LNCaP clone FGC (cell line): ENCODE results near the gene BCKDHB.

Experiments used
- DNase-seq: peaks from one replicate; pipeline ENCODE4 v3.0.0-alpha.2; 2011; ENCODE audit warnings: low read depth
- H3K4me3 ChIP-seq: 2 replicates; pipeline ENCODE4 v1.5.1; 2011; ENCODE audit warnings: mild to moderate bottlenecking, low read depth, low read length, control low read depth
- TF ChIP-seq, protein P1 (sequence below): IDR thresholded peaks from 2 replicates; pipeline ENCODE4 v1.5.1; 2012; ENCODE audit warnings: mild to moderate bottlenecking; ENCODE audit not compliant: control insufficient read depth, insufficient read depth; ENCODE audit errors: extremely low read depth

BCKDHB gene

DNA sequence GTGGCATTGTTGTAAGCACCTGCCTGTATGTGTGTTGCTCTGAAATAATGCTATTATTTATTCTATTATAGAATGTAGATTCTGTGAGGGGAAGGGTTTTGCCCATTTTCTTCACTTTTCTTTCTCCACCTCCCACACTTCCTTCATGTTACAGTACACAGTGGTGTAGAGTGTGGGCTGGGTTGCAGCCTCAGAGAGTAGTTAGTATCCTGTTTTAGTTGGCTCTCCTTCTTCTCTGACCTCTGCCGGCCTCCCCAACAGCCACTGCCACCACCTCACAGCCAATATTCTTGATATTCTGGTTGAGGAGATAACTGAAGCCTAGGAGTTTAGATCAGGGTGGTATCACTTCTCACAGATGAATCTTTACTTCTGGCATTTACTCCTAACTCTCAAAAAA lies 143.4 kb downstream of the BCKDHB start:
- TF ChIP-seq, protein P1, sequence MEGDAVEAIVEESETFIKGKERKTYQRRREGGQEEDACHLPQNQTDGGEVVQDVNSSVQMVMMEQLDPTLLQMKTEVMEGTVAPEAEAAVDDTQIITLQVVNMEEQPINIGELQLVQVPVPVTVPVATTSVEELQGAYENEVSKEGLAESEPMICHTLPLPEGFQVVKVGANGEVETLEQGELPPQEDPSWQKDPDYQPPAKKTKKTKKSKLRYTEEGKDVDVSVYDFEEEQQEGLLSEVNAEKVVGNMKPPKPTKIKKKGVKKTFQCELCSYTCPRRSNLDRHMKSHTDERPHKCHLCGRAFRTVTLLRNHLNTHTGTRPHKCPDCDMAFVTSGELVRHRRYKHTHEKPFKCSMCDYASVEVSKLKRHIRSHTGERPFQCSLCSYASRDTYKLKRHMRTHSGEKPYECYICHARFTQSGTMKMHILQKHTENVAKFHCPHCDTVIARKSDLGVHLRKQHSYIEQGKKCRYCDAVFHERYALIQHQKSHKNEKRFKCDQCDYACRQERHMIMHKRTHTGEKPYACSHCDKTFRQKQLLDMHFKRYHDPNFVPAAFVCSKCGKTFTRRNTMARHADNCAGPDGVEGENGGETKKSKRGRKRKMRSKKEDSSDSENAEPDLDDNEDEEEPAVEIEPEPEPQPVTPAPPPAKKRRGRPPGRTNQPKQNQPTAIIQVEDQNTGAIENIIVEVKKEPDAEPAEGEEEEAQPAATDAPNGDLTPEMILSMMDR, result no peak
- DNase-seq, result no peak
- no peak overlapping the region for H3K4me3 ChIP-seq

DNA sequence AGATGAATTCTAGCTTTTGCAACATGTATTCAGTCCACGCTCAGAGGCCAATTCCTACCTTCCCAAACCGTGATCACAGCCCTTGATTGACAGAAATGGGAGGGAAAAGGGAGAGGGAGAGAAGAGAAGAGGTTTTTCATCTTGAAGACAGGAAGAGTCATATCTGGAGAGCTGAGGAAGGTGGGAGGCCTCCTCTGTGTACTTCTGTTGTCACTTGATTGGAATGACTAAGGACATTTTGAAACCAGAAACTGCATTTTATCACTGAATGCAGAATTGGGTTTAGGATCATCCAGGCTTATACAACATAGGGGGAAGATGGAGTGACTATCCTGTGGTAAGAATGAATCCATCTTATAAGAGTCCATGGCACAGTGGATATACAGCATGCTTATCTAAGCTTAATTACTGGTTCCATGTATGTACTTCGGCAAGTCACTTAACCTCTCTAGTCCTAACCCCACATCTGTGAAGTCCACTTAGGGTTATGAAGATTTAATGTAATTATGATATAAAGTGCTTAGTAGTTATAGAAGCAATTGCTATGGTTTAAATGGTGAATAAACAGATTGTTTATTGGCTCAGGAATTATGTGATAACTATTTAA lies 144.0 kb downstream of the BCKDHB start:
- TF ChIP-seq, protein P1, result no peak
- DNase-seq, result no peak
- H3K4me3 ChIP-seq, result no peak overlapping the region

DNA sequence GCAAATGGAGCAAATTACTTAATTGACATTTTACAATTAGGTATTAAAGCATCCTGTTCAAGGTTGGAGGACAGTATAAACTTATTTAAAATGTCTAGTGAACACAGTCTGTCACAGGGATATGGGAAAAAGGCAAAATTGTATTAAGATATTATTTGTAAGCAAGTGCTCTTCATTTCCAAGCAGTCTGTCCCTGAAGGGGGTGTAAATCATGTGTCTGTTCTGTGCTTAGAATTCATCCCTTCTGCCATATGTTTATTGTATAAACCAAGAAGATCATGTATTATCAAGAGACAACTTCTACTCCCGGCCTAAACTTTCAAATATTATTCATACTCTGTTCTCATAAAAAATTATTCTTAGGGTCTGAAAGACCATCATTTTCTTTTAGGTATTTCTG lies 144.8 kb downstream of the BCKDHB start:
- TF ChIP-seq, protein P1, result no peak
- no peak for DNase-seq
- no peak overlapping the region for H3K4me3 ChIP-seq

DNA sequence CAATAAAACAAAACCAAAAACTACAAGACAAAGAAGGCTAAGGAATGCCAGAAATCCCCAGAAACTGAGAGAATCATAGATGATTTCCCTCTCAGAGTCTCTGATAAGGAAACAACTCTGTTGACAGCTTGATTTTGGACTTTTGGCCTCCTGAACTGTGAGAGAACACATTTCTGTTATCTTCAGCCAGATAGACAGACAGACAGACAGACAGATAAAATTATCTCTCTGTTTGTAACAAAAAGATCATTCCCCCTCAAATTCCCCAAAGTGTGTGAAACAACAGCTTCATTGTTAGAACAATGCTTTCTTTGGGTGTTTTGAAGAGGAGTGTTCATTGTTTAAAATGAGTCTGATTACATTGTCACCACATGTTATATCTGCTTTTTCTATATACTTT lies 148.2 kb downstream of the BCKDHB start:
- no peak for DNase-seq
- TF ChIP-seq, protein P1, result no peak
- no peak overlapping the region for H3K4me3 ChIP-seq

DNA sequence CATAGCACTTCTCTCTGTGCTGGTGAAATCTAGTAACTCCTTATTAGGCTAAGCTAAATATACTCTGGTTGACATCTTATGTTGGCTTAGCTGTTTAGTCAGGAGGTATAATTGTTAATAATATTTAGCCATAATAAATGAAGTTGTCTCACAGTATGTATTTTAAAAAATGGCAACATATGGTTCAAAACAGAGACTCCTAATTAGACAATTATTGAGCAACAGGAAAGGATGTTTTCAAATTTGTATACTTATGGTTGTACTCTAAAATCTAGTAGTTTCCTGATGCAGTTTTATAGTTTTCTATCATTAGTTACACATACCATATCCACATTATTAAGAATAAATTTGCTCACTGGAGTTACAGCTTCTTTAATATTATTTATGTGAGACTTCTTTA lies 150.2 kb downstream of the BCKDHB start:
- H3K4me3 ChIP-seq, result no peak overlapping the region
- DNase-seq, result no peak
- TF ChIP-seq, protein P1, result no peak

DNA sequence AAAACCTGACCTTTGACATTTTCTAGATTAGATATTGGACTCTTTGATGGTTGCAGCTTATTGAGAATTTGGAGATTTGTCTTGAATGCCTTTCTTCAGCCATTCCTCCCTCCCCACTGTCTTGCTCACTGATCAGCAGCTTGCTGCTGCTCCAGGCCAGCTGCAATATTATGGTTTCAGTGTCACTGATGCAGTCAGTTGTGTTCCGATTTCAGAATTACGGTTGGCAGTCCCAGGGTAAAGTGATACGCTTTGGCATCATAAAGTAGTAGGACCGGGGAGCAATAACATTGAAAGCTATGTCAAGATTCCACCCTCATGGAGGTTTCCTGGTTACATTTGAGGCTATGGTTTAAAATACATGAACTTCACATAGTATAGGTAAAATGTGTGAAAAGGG lies 152.6 kb downstream of the BCKDHB start:
- TF ChIP-seq, protein P1, result no peak
- DNase-seq, result no peak
- H3K4me3 ChIP-seq, result no peak overlapping the region

DNA sequence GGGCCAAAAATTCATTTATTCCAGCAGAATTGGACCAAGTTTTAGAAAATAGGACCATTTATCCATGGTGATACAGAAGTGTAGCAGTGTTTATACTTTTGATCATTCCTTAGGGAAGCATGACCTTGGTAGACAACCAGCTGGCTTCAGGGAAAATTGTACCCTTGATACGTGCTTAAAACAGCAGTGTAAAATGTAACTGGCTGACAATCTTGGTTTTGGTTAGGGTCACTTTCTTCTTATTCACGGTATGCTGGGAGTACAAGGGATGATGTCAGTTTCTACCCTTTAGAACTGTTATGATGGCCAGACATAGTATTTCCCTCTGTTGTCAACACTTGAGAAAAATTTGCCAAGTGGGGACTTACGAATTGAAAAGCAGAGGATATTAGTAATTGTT lies 157.1 kb downstream of the BCKDHB start:
- no peak overlapping the region for H3K4me3 ChIP-seq
- TF ChIP-seq, protein P1, result no peak
- no peak for DNase-seq
